Esophagus muscularis mucosa (tissue), 4 donors: Measurements from ENCODE around the gene POLH. TPM values are rescaled to one million over a fixed set of nuclear protein-coding genes. Genes with fewer than 3 reads are reported as not detected.
"Not testable (repeated sequence)": the region's sequence is repeated elsewhere in the genome, so short reads cannot be mapped to it uniquely, and the experiment has no call there.

ENCODE experiments used
- DNase-seq: peaks from one replicate; pipeline ENCODE4 v3.0.0-alpha.2; 2017; ENCODE audit errors: extremely low spot score
- H3K27ac ChIP-seq, 4 donors: fragments of 200-600 bp; sonication (generic); replicated peaks in 1 of 4; 1 replicate in 3 of 4; 2 replicates in 1 of 4; pipeline ENCODE4 v1.5.1; 2016 to 2019; ENCODE audit warnings: mild to moderate bottlenecking in 1 of 4
- H3K27me3 ChIP-seq, 4 donors: fragments of 200-600 bp; sonication (generic); one replicate each; pipeline versions ENCODE4 v1.5.1 to v1.6.0; 2016 to 2019
- H3K36me3 ChIP-seq, 4 donors: fragments of 200-600 bp; sonication (generic); one replicate each; pipeline ENCODE4 v1.5.1; 2016 to 2019
- H3K4me1 ChIP-seq, 4 donors: fragments of 200-600 bp; sonication (generic); one replicate each; pipeline ENCODE4 v1.5.1; 2016 to 2019
- H3K4me3 ChIP-seq, 4 donors: fragments of 200-600 bp; sonication (generic); 1 replicate in 2 of 4; 2 replicates in 2 of 4; pipeline ENCODE4 v1.5.1; 2016 to 2019; ENCODE audit warnings: mild to moderate bottlenecking in 4 of 4, moderate library complexity in 1 of 4
- H3K9me3 ChIP-seq, 4 donors: fragments of 200-600 bp; sonication (generic); 1 replicate in 3 of 4; 2 replicates in 1 of 4; pipeline ENCODE4 v1.5.1; 2016 to 2019
- EP300 ChIP-seq: sonication (generic); formaldehyde crosslinking; IDR thresholded peaks from one replicate; pipeline ENCODE4 v1.6.1; 2017; ENCODE audit warnings: antibody characterized with exemption
- POLR2A ChIP-seq: fragments of 450-650 bp; IDR thresholded peaks from one replicate; pipeline ENCODE4 v1.6.1; 2017; ENCODE audit warnings: antibody characterized with exemption, moderate library complexity, mild to moderate bottlenecking, low read depth
- POLR2AphosphoS5 ChIP-seq, 2 donors: sonication (generic); formaldehyde crosslinking; IDR thresholded peaks; one replicate each; pipeline ENCODE4 v1.6.1; 2017; ENCODE audit warnings: antibody characterized with exemption in 2 of 2
- WGBS: methylation state at CpG from one replicate; pipeline ENCODE4 v1.1.5; 2018; 5-methylcytosine and 5-hydroxymethylcytosine counted together
- intact Hi-C: fragments of 100-400 bp; cut with DNase I; formaldehyde crosslinking; loops from one replicate; pipeline ENCODE4 v1.15.1; 2023
- total RNA-seq, 4 donors: library from RNA; depleted of rRNA; stranded (reverse); fragments of >200 nt; gene quantifications; one replicate each; pipeline versions ENCODE4 v1.1.0 to v1.2.1, GENCODE V29; 2016
- TF ChIP-seq, protein P1 (sequence below), 3 experiments: fragments of 200-600 bp in 2 of 3; fragments of 450-650 bp in 1 of 3; sonication (generic) in 2 of 3; IDR thresholded peaks; one replicate each; pipeline ENCODE4 v1.5.1; 2017 to 2019; ENCODE audit warnings: antibody characterized with exemption in 3 of 3, mild to moderate bottlenecking in 2 of 3, moderate library complexity in 1 of 3

Gene POLH
- total RNA-seq, 4 donors from 2014 or later = 6.1 to 9.6 (median 7.7) TPM

DNA sequence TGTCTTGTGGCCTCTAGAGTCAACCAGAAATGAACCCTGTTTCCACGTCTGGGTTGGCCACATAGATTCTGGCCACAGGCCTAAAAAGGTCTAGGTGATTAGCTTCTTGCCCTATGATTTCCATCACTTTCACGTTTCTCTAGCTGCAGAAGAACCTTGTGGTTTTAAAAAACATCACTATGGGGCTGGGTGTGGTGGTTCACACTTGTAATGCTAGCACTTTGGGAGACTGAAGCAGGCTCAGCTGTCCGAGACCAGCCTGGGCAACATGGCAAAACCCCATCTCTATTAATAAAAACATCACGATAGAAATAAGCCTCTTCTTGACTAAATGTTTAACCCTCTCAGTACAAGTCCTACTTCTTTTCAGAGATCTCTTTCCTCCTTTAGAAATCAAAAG is 31.5 kb upstream of the POLH start:
- Histone ChIP-seq H3K9me3 (no peaks in the 10 kb centered on the region), H3K36me3 (peaks cover 39 to 100% (median 91%) of the 10 kb centered on the region in 4 donors), H3K4me1 (no peaks in the 10 kb centered on the region), H3K4me3 (no peak overlapping the region), H3K27ac (no peak overlapping the region), H3K27me3 (no peaks in the 10 kb centered on the region)
- intact Hi-C loops = no loop called here
- TF ChIP-seq POLR2AphosphoS5 (IDR thresholded peaks at IDR 0.05) = no peak
- TF ChIP-seq, protein P1, sequence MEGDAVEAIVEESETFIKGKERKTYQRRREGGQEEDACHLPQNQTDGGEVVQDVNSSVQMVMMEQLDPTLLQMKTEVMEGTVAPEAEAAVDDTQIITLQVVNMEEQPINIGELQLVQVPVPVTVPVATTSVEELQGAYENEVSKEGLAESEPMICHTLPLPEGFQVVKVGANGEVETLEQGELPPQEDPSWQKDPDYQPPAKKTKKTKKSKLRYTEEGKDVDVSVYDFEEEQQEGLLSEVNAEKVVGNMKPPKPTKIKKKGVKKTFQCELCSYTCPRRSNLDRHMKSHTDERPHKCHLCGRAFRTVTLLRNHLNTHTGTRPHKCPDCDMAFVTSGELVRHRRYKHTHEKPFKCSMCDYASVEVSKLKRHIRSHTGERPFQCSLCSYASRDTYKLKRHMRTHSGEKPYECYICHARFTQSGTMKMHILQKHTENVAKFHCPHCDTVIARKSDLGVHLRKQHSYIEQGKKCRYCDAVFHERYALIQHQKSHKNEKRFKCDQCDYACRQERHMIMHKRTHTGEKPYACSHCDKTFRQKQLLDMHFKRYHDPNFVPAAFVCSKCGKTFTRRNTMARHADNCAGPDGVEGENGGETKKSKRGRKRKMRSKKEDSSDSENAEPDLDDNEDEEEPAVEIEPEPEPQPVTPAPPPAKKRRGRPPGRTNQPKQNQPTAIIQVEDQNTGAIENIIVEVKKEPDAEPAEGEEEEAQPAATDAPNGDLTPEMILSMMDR (IDR thresholded peaks at IDR 0.05) = no peak
- no peak for TF ChIP-seq EP300
- no peak for TF ChIP-seq POLR2A
- WGBS = 67% methylated on average over 4 of the region's 4 CpGs
- DNase-seq = no peak

DNA sequence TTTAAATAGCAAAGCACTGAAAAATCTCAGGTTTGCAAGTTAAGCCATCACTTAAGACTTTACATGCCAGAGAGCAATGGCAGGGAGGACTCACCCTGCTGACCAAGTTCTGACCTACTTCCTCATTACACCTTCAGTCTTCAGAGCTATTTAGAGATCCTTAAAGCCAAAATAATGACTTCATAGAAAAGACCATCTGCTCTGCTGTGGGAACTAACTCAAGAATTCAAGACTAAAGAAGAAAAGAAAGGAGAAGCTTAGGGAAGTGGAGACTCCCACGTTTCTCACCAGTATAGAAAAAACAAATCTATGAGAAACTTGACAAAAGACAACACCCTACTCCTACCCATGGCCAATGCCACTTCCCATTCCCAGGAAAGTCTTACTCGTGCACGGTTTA is 28.8 kb upstream of the POLH start:
- WGBS = 84% methylated on average over 3 of the region's 3 CpGs

DNA sequence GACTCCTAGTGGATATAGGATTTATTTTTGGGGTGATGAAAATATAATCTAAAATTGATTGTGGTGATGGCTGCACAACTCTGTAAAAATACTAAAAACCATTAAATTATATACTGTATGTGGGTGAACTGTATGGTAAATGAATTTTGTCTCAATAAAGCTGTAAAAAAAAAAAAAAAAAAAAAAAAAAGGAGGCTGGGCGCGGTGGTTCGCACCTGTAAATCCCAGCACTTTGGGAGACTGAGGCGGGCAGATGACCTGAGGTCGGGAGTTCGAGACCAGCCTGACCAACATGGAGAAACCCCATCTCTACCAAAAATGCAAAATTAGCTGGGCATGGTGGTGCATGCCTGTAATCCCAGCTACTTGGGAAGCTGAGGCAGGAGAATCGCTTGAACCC is 18.4 kb upstream of the POLH start:
- H3K4me3 ChIP-seq, DNase-seq, H3K9me3 ChIP-seq, H3K27ac ChIP-seq, H3K27me3 ChIP-seq, H3K4me1 ChIP-seq, intact Hi-C loops: not testable (repeated sequence)
- peaks cover 58 to 100% (median 98%) of the 10 kb centered on the region in 4 donors for H3K36me3 ChIP-seq
- WGBS = 97% methylated on average over 7 of the region's 7 CpGs

More for the DNA sequence above, 28.8 kb upstream of the POLH start:
- H3K27me3 ChIP-seq = no peaks in the 10 kb centered on the region
- TF ChIP-seq EP300 = no peak
- TF ChIP-seq POLR2A = no peak
- TF ChIP-seq, protein P1 (IDR thresholded peaks at IDR 0.05) = no peak
- TF ChIP-seq POLR2AphosphoS5 (IDR thresholded peaks at IDR 0.05) = no peak
- no peak for DNase-seq
- intact Hi-C loops = no loop called here
- no peak overlapping the region for H3K4me3 ChIP-seq
- no peaks in the 10 kb centered on the region for H3K4me1 ChIP-seq
- peaks cover 57 to 100% (median 96%) of the 10 kb centered on the region in 4 donors for H3K36me3 ChIP-seq
- H3K27ac ChIP-seq = no peak overlapping the region
- H3K9me3 ChIP-seq = no peaks in the 10 kb centered on the region

DNA sequence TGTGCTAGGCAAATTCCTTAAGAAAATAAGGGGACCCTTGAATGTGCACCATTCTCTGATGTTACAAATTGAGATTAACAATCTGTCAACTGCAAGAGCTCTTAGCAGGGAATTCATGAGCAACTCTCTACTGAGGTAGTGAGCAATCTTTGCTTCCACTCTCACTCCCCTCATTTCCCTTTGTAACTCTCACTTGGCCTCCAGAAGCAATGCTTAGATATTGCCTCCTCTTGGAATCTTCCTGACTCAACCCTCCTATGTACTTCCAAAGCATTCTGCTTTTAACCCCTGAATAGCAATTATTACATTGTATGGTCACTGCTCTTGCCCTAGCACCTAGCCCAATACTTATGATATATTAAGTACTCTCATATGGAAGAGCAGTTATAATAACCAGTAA is 16.7 kb upstream of the POLH start:
- H3K36me3 ChIP-seq = peaks cover 69 to 100% (median 98%) of the 10 kb centered on the region in 4 donors
- H3K4me1 ChIP-seq = no peaks in the 10 kb centered on the region
- H3K27ac ChIP-seq = no peak overlapping the region
- intact Hi-C loops = no loop called here
- H3K4me3 ChIP-seq = no peak overlapping the region
- no peaks in the 10 kb centered on the region for H3K27me3 ChIP-seq
- DNase-seq = no peak
- TF ChIP-seq, protein P1 (IDR thresholded peaks at IDR 0.05) = no peak
- TF ChIP-seq POLR2AphosphoS5 (IDR thresholded peaks at IDR 0.05) (no peak), EP300 (no peak), POLR2A (no peak)
- no peaks in the 10 kb centered on the region for H3K9me3 ChIP-seq

DNA sequence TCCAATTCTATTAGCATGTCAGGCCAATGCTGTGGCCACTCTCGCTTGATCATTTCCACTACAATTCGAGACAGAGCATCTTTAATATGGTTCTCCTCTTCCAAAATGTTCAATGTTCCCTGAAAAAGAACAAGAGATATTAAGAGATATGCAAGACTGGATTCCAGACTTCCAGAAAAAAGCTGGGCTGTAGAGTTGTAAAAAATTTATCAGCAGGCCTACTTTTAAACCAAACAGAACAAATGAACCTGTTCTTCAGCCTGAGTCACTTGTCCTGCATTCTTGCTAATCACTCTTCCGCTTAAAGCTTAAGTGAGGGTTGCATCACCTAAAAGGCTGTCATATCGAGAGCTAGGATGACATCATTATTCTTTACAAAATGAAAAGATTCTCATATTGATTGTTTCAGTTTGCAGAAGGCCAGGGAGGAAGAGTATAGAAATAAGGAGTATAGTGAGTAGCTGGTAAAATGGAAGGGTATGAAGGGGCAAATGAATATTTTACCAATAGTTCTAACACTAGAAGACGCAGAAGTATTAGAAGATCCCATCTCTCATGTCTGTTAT is 5.0 kb upstream of the POLH start:
- H3K4me1 ChIP-seq = peaks cover 9 to 15% (median 11%) of the 10 kb centered on the region in 4 donors
- TF ChIP-seq POLR2A (no peak), EP300 (no peak), POLR2AphosphoS5 (IDR thresholded peaks at IDR 0.05) (no peak)
- TF ChIP-seq, protein P1 (IDR thresholded peaks at IDR 0.05) = no peak
- no peak overlapping the region for H3K27ac ChIP-seq
- no peaks in the 10 kb centered on the region for H3K27me3 ChIP-seq
- no peak overlapping the region for H3K4me3 ChIP-seq
- 90% methylated on average over 5 of the region's 5 CpGs for WGBS
- no peaks in the 10 kb centered on the region for H3K9me3 ChIP-seq
- intact Hi-C loops = no loop called here
- H3K36me3 ChIP-seq = peaks cover 57 to 74% (median 65%) of the 10 kb centered on the region in 4 donors
- no peak for DNase-seq
